A673 (cell line): Measurements from ENCODE around the gene NAALADL2. TPM values are rescaled to one million over a fixed set of nuclear protein-coding genes. Genes with fewer than 3 reads are reported as not detected.

Experiments used
- BruUV-seq: library from RNA; stranded (reverse); fragments of 400-500 nt; replicated peaks from 2 replicates; lab custom pipeline; 2021; lab: Mats Ljungman, UMichigan
- CTCF ChIA-PET: fragments of 300-600 bp; sonication (Branson Sonifier 250); formaldehyde crosslinking; loops from one replicate; lab custom pipeline; 2022; ENCODE audit warnings: antibody characterized with exemption; lab: Charles Lee
- POLR2A ChIA-PET: fragments of 300-600 bp; sonication (Branson Sonifier 250); formaldehyde crosslinking; loops from one replicate; lab custom pipeline; 2022; ENCODE audit warnings: antibody characterized with exemption; ENCODE audit not compliant: low non-redundant PET; lab: Charles Lee
- DNase-seq: peaks from one replicate; pipeline ENCODE4 v3.0.0-alpha.2; 2015; ENCODE audit warnings: low spot score
- H3K27ac ChIP-seq: fragments of 200-600 bp; sonication (generic); 2 replicates; pipeline ENCODE4 v1.5.1; 2016; ENCODE audit warnings: mixed run types, low read depth, mild to moderate bottlenecking, mixed read lengths, antibody characterized with exemption, low read length; ENCODE audit not compliant: poor library complexity, severe bottlenecking
- H3K27me3 ChIP-seq: fragments of 200-600 bp; sonication (generic); replicated peaks from 2 replicates; pipeline ENCODE4 v1.6.1; 2017; ENCODE audit warnings: mixed run types, low read depth, mild to moderate bottlenecking, mixed read lengths, antibody characterized with exemption, low read length; ENCODE audit not compliant: insufficient read depth, poor library complexity
- H3K36me3 ChIP-seq: fragments of 200-600 bp; sonication (generic); 2 replicates; pipeline ENCODE4 v1.6.1; 2016; ENCODE audit warnings: mixed run types, mild to moderate bottlenecking, mixed read lengths, antibody characterized with exemption, low read length; ENCODE audit not compliant: insufficient read depth, poor library complexity, severe bottlenecking
- H3K4me1 ChIP-seq: fragments of 200-600 bp; sonication (generic); 2 replicates; pipeline ENCODE4 v1.6.1; 2017; ENCODE audit warnings: mixed run types, mild to moderate bottlenecking, mixed read lengths, antibody characterized with exemption, low read length; ENCODE audit not compliant: insufficient read depth, poor library complexity, severe bottlenecking
- H3K4me3 ChIP-seq: fragments of 200-600 bp; sonication (generic); 2 replicates; pipeline ENCODE4 v1.5.1; 2016; ENCODE audit warnings: low read depth, mixed run types, mild to moderate bottlenecking, mixed read lengths, low read length; ENCODE audit not compliant: poor library complexity, severe bottlenecking
- H3K9me3 ChIP-seq: fragments of 200-600 bp; sonication (generic); 2 replicates; pipeline ENCODE4 v1.6.1; 2016; ENCODE audit warnings: mixed run types, low read depth, mild to moderate bottlenecking, mixed read lengths, antibody characterized with exemption, low read length; ENCODE audit not compliant: poor library complexity, severe bottlenecking
- EZH2 ChIP-seq: fragments of 200-600 bp; sonication (generic); IDR thresholded peaks from 2 replicates; pipeline ENCODE4 v1.6.1; 2017; ENCODE audit warnings: borderline replicate concordance, low read depth, mild to moderate bottlenecking, mixed read lengths, antibody characterized with exemption, low read length; ENCODE audit not compliant: poor library complexity, severe bottlenecking
- intact Hi-C: fragments of 100-400 bp; cut with micrococcal nuclease; formaldehyde crosslinking; loops from one replicate; pipeline ENCODE4 v1.10.0; 2022; ENCODE audit not compliant: unreplicated experiment
- total RNA-seq: library from RNA; stranded (reverse); gene quantifications from 2 replicates; pipeline ENCODE4 v1.2.3, GENCODE V29; 2021
- TF ChIP-seq, protein P1 (sequence below): fragments of 300-800, 200-600 bp; sonication (generic); conservative IDR thresholded peaks from 2 replicates; pipeline ENCODE4 v1.5.1; 2017; ENCODE audit warnings: low read depth, mild to moderate bottlenecking, antibody characterized with exemption, low read length, moderate library complexity, mixed read lengths

Gene NAALADL2
- total RNA-seq, 1 experiment from 2014 or later: 0.64 TPM

DNA sequence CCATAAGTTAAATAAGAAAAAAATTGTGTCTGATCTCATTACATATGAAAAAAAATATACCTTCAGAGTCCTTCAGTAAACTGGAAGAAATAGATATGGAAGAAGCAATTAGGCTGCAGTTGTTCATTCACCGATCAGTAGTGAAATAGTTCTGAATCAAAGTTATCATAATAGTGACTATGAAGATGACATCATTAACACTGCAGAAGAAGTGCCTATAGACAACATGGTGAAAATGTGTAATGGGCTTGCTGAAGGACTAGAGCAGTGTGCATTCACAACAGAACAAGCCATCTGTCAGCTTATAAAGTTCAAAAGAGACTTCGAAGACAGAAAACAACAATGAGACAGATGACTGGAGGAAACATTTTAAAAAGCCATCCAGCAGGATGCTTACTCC, 144.5 kb downstream of the NAALADL2 start:
- CTCF ChIA-PET: no interaction called here
- no peak for DNase-seq
- BruUV-seq: no TSS peak
- H3K27me3 ChIP-seq: no peaks in the 10 kb centered on the region
- H3K4me3 ChIP-seq: no peak overlapping the region
- TF ChIP-seq EZH2: no peak
- TF ChIP-seq, protein P1, sequence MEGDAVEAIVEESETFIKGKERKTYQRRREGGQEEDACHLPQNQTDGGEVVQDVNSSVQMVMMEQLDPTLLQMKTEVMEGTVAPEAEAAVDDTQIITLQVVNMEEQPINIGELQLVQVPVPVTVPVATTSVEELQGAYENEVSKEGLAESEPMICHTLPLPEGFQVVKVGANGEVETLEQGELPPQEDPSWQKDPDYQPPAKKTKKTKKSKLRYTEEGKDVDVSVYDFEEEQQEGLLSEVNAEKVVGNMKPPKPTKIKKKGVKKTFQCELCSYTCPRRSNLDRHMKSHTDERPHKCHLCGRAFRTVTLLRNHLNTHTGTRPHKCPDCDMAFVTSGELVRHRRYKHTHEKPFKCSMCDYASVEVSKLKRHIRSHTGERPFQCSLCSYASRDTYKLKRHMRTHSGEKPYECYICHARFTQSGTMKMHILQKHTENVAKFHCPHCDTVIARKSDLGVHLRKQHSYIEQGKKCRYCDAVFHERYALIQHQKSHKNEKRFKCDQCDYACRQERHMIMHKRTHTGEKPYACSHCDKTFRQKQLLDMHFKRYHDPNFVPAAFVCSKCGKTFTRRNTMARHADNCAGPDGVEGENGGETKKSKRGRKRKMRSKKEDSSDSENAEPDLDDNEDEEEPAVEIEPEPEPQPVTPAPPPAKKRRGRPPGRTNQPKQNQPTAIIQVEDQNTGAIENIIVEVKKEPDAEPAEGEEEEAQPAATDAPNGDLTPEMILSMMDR: no peak
- no peaks in the 10 kb centered on the region for H3K36me3 ChIP-seq
- H3K4me1 ChIP-seq: no peaks in the 10 kb centered on the region
- POLR2A ChIA-PET: no interaction called here
- intact Hi-C loops: no loop called here
- H3K9me3 ChIP-seq: no peaks in the 10 kb centered on the region
- H3K27ac ChIP-seq: no peak overlapping the region

GRCh38 chr3:175005193-175005592, 146.1 kb downstream of the NAALADL2 start:
- no peak overlapping the region for H3K27ac ChIP-seq
- intact Hi-C loops: no loop called here
- H3K9me3 ChIP-seq: no peaks in the 10 kb centered on the region
- H3K36me3 ChIP-seq: no peaks in the 10 kb centered on the region
- ChIA-PET POLR2A (no interaction called here), CTCF (no interaction called here)
- H3K4me1 ChIP-seq: no peaks in the 10 kb centered on the region
- H3K27me3 ChIP-seq: no peaks in the 10 kb centered on the region
- no peak for DNase-seq
- TF ChIP-seq, protein P1: no peak
- TF ChIP-seq EZH2: no peak
- no peak overlapping the region for H3K4me3 ChIP-seq
- no TSS peak for BruUV-seq

DNA sequence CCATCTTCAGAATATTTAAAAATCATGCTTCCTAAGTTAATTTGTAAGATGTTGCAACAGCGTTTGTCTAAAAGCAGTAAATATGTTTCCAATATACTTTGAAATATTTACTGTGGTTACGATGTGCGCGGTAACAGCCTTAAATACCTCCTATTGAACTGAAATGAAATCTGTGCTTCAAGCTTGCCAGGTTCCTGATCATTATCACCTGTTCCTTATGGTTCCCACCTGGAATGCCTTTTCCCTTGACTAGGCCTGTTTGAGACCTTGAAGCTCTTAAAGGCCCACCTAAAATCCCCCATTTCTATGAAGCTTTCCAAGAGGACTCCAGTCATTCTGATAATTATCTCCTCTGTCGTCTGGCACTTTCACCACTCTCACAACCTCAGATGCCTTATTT, 146.7 kb downstream of the NAALADL2 start:
- POLR2A ChIA-PET: no interaction called here
- CTCF ChIA-PET: no interaction called here
- intact Hi-C loops: no loop called here

More for the DNA sequence above, 146.7 kb downstream of the NAALADL2 start:
- no peaks in the 10 kb centered on the region for H3K27me3 ChIP-seq
- BruUV-seq: no TSS peak
- DNase-seq: no peak
- no peak for TF ChIP-seq EZH2
- TF ChIP-seq, protein P1: no peak
- H3K4me3 ChIP-seq: no peak overlapping the region
- H3K9me3 ChIP-seq: no peaks in the 10 kb centered on the region
- no peaks in the 10 kb centered on the region for H3K36me3 ChIP-seq
- no peaks in the 10 kb centered on the region for H3K4me1 ChIP-seq
- H3K27ac ChIP-seq: no peak overlapping the region
